Vagina (tissue), 2 donors: ENCODE data around the gene KCND2.

ENCODE experiments used
- CTCF ChIP-seq, 3 experiments: fragments of 450-650 bp in 2 of 3; fragments of 200-600 bp in 1 of 3; sonication (generic) in 1 of 3; IDR thresholded peaks; one replicate each; pipeline ENCODE4 v1.5.1; 2017 to 2019; ENCODE audit warnings: antibody characterized with exemption in 3 of 3, mild to moderate bottlenecking in 2 of 3, moderate library complexity in 2 of 3
- POLR2A ChIP-seq, 2 donors: fragments of 450-650 bp; IDR thresholded peaks; one replicate each; pipeline ENCODE4 v1.6.1; 2017; ENCODE audit warnings: antibody characterized with exemption in 2 of 2, mild to moderate bottlenecking in 2 of 2, moderate library complexity in 2 of 2

GRCh38 chr7:120564145-120564544, 291.2 kb downstream of the KCND2 start:
- TF ChIP-seq CTCF (IDR thresholded peaks at IDR 0.05) (no peak), POLR2A (IDR thresholded peaks at IDR 0.05) (no peak)
